ENCODE measurements around the gene FUBP1. TPM values are rescaled to one million over a fixed set of nuclear protein-coding genes. Genes with fewer than 3 reads are reported as not detected.
"Not testable (repeated sequence)": the region's sequence is repeated elsewhere in the genome, so short reads cannot be mapped to it uniquely, and the experiment has no call there.

The FUBP1 gene
- total RNA-seq, 2 donors from 2014 or later, result 54.3 to 78.5 TPM

- no peak for ATAC-seq
- no peak for DNase-seq
- intact Hi-C loops (cut with DNase I), result no loop called here
Measured at GRCh38 chr1:77991638-77992037, 12.8 kb upstream of the FUBP1 start.

GRCh38 chr1:77990629-77991204 lies 11.8 kb upstream of the FUBP1 start:
- no peak for ATAC-seq
- intact Hi-C loops (cut with DNase I), result no loop called here
- DNase-seq, result no peak

GRCh38 chr1:77989744-77990143 lies 10.9 kb upstream of the FUBP1 start:
- intact Hi-C loops (cut with DNase I), result no loop called here
- DNase-seq, result no peak
- no peak for ATAC-seq

GRCh38 chr1:77987919-77988318 lies 9.0 kb upstream of the FUBP1 start:
- ATAC-seq (no peak), DNase-seq (no peak)
- intact Hi-C loops (cut with DNase I), result no loop called here

- ATAC-seq, result no peak
- intact Hi-C loops (cut with DNase I), result no loop called here
- no peak for DNase-seq
Measured at GRCh38 chr1:77986810-77987209, 7.9 kb upstream of the FUBP1 start.

GRCh38 chr1:77984629-77985028 lies 5.8 kb upstream of the FUBP1 start:
- intact Hi-C loops (cut with DNase I), result no loop called here
- ATAC-seq (no peak), DNase-seq (no peak)

- intact Hi-C loops (cut with DNase I), result no loop called here
Measured at GRCh38 chr1:77983997-77984355, 5.1 kb upstream of the FUBP1 start.

GRCh38 chr1:77983352-77983996 lies 4.6 kb upstream of the FUBP1 start:
- intact Hi-C loops (cut with DNase I); DNase-seq; ATAC-seq: not testable (repeated sequence)

More at GRCh38 chr1:77983997-77984355, 5.1 kb upstream of the FUBP1 start:
- DNase-seq (no peak), ATAC-seq (no peak)

GRCh38 chr1:77978293-77978968 lies 441 bp downstream of the FUBP1 start:
- peak; percentile 62 for DNase-seq
- intact Hi-C loops (cut with DNase I), result loop anchor here (5.0 to 10.0 kb wide), 3 partner anchors 69 to 136 kb away; partner anchors contain the start of gene GIPC2 (in 1 of the 2)
- ATAC-seq, result peak; percentile 77 to 80

- DNase-seq (no peak), ATAC-seq (no peak)
- intact Hi-C loops (cut with DNase I), result loop anchor here (5.0 to 10.0 kb wide), 3 partner anchors 69 to 137 kb away; partner anchors contain the start of gene GIPC2 (in 1 of the 2)
Measured at GRCh38 chr1:77977989-77978292, 931 bp downstream of the FUBP1 start.

- ATAC-seq, result no peak
- DNase-seq, result no peak
- intact Hi-C loops (cut with DNase I), result loop anchor here (5.0 to 10.0 kb wide), 3 partner anchors 71 to 138 kb away; partner anchors contain the start of gene GIPC2 (in 1 of the 2)
Measured at GRCh38 chr1:77976433-77977076, 2.3 kb downstream of the FUBP1 start.

GRCh38 chr1:77975907-77976306 lies 3.0 kb downstream of the FUBP1 start:
- no peak for ATAC-seq
- DNase-seq, result no peak
- intact Hi-C loops (cut with DNase I), result loop anchor here (5.0 to 10.0 kb wide), 3 partner anchors 71 to 139 kb away; partner anchors contain the start of gene GIPC2 (in 1 of the 2)

GRCh38 chr1:77975386-77975785 lies 3.5 kb downstream of the FUBP1 start:
- intact Hi-C loops (cut with DNase I), result loop anchor here (5.0 to 10.0 kb wide), 3 partner anchors 72 to 139 kb away; partner anchors contain the start of gene GIPC2 (in 1 of the 2)
- no peak for ATAC-seq
- DNase-seq, result no peak

GRCh38 chr1:77972080-77972479 lies 6.8 kb downstream of the FUBP1 start:
- ATAC-seq (no peak), DNase-seq (no peak)
- intact Hi-C loops (cut with DNase I), result loop anchor here in 1 of 2 donors (10.0 kb wide), 1 partner anchor 143 kb away; no protein-coding TSS in a partner anchor

GRCh38 chr1:77970192-77970591 lies 8.7 kb downstream of the FUBP1 start:
- ATAC-seq, result no peak

GRCh38 chr1:77966291-77966690 lies 12.6 kb downstream of the FUBP1 start:
- intact Hi-C loops (cut with DNase I), result no loop called here
- no peak for DNase-seq

More at GRCh38 chr1:77970192-77970591, 8.7 kb downstream of the FUBP1 start:
- intact Hi-C loops (cut with DNase I), result loop anchor here in 1 of 2 donors (10.0 kb wide), 1 partner anchor 145 kb away; no protein-coding TSS in a partner anchor
- no peak for DNase-seq

GRCh38 chr1:77961392-77961791 lies 17.5 kb downstream of the FUBP1 start:
- ATAC-seq, result no peak
- no peak for DNase-seq
- intact Hi-C loops (cut with DNase I), result no loop called here

More at GRCh38 chr1:77966291-77966690, 12.6 kb downstream of the FUBP1 start:
- no peak for ATAC-seq

GRCh38 chr1:77958850-77959249 lies 20.0 kb downstream of the FUBP1 start:
- intact Hi-C loops (cut with DNase I), result no loop called here
- ATAC-seq (no peak), DNase-seq (no peak)

- ATAC-seq, result no peak
- no peak for DNase-seq
- intact Hi-C loops (cut with DNase I), result no loop called here
Measured at GRCh38 chr1:77958391-77958790, 20.5 kb downstream of the FUBP1 start.

- intact Hi-C loops (cut with DNase I), result no loop called here
- DNase-seq (no peak), ATAC-seq (no peak)
Measured at GRCh38 chr1:77956464-77956863, 22.4 kb downstream of the FUBP1 start.
